Measurements from ENCODE around the gene METTL13. TPM values are rescaled to one million over a fixed set of nuclear protein-coding genes. Genes with fewer than 3 reads are reported as not detected.

METTL13 gene
- total RNA-seq, 1 experiment from 2014 or later: 64.5 TPM

DNA sequence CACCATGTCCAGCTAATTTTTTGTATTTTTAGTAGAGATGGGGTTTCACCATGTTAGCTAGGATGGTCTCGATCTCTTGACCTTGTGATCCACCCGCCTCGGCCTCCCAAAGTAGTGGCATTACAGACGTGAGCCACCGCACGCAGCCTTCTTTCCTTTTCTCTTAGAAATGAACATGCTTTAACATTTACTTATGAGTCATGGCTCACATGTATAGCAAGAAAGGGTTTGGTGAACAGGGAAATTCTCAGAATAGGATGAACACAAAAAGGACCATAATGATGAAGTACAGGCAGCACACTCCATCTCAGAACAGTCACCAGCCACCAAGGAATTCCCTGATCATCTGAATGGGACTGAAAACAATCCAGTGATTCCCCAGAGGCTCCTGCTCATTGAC, 30.2 kb upstream of the METTL13 start:
- Mint-ChIP-seq H3K4me3 (no peak overlapping the region), H3K36me3 (ENCODE audit: insufficient read depth in 1 of 3, low read depth in 3 of 3) (peaks cover 0 to 3% (median 0%) of the 10 kb centered on the region in 3 experiments; a peak in 2 of 7 replicates), H3K27me3 (ENCODE audit: low read depth) (no peaks in the 10 kb centered on the region), H3K9me3 (peaks cover 0 to 5% of the 10 kb centered on the region in 2 experiments; a peak in 1 of 5 replicates), H3K27ac (no peak overlapping the region; a peak in 1 of 7 replicates), H3K4me1 (peaks cover 13 to 16% of the 10 kb centered on the region in 2 experiments)
- Histone ChIP-seq H4K5ac (ENCODE audit: insufficient read length, low read depth, low read length) (no peak overlapping the region), H3K18ac (ENCODE audit: insufficient read length, low read depth, low read length) (no peak overlapping the region), H2BK20ac (ENCODE audit: low read depth, low read length, poor library complexity, severe bottlenecking) (no peak overlapping the region), H4K8ac (replicated peaks; ENCODE audit: insufficient read length, low read depth, low read length) (no peak overlapping the region), H3K23ac (ENCODE audit: insufficient read length, low read depth, low read length) (no peak overlapping the region), H3T11ph (ENCODE audit: low read length) (no peak overlapping the region), H4K91ac (ENCODE audit: insufficient read length, low read depth, low read length) (no peak overlapping the region), H3K4ac (ENCODE audit: low read depth, low read length) (no peak overlapping the region), H2AFZ (ENCODE audit: low read length) (no peak overlapping the region), H3K23me2 (ENCODE audit: insufficient read length, low read depth, low read length, poor library complexity, severe bottlenecking) (no peaks in the 10 kb centered on the region), H3K79me2 (ENCODE audit: insufficient read depth, low read length) (no peaks in the 10 kb centered on the region), H3K56ac (ENCODE audit: insufficient read length, low read depth, low read length) (no peak overlapping the region), H2BK12ac (ENCODE audit: insufficient read length, low read depth, low read length) (no peak overlapping the region), H4K20me1 (ENCODE audit: control insufficient read depth, insufficient read depth, insufficient read length) (no peaks in the 10 kb centered on the region), H2BK5ac (ENCODE audit: insufficient read length, low read length) (no peak overlapping the region), H3K14ac (ENCODE audit: insufficient read depth, low read length) (no peak overlapping the region), H3K4me2 (ENCODE audit: insufficient read depth, insufficient read length, low read length) (no peak overlapping the region), H3K79me1 (ENCODE audit: insufficient read depth, low read depth, low read length, poor library complexity, severe bottlenecking) (no peaks in the 10 kb centered on the region), H3K27ac (ENCODE audit: insufficient read length, low read depth, low read length) (no peak overlapping the region), H2BK120ac (ENCODE audit: low read depth, low read length, poor library complexity, severe bottlenecking) (no peak overlapping the region), H2AK5ac (ENCODE audit: insufficient read length, low read length) (no peak overlapping the region), H3K4me1 (ENCODE audit: insufficient read depth, low read length) (peaks cover 12% of the 10 kb centered on the region; the same call in 1 of the 2 replicates), H3K9ac (ENCODE audit: extremely low read depth, insufficient read length, low read length) (no peak overlapping the region), H3K9me3 (ENCODE audit: control insufficient read depth, low read depth, low read length) (no peaks in the 10 kb centered on the region), H2BK15ac (ENCODE audit: low read depth, low read length) (no peak overlapping the region), H3K27me3 (ENCODE audit: insufficient read depth, low read length) (no peaks in the 10 kb centered on the region)
- no CpG with 5 or more reads among the region's 6 CpGs for WGBS (ENCODE audit: extremely low coverage, insufficient read length, low lambda C conversion rate)
- DNase-seq: no peak
- TF ChIP-seq, protein P1, sequence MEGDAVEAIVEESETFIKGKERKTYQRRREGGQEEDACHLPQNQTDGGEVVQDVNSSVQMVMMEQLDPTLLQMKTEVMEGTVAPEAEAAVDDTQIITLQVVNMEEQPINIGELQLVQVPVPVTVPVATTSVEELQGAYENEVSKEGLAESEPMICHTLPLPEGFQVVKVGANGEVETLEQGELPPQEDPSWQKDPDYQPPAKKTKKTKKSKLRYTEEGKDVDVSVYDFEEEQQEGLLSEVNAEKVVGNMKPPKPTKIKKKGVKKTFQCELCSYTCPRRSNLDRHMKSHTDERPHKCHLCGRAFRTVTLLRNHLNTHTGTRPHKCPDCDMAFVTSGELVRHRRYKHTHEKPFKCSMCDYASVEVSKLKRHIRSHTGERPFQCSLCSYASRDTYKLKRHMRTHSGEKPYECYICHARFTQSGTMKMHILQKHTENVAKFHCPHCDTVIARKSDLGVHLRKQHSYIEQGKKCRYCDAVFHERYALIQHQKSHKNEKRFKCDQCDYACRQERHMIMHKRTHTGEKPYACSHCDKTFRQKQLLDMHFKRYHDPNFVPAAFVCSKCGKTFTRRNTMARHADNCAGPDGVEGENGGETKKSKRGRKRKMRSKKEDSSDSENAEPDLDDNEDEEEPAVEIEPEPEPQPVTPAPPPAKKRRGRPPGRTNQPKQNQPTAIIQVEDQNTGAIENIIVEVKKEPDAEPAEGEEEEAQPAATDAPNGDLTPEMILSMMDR (conservative IDR thresholded peaks at IDR 0.05): no peak
